Measurements from ENCODE around the gene ELF2. TPM values are rescaled to one million over a fixed set of nuclear protein-coding genes. Genes with fewer than 3 reads are reported as not detected.

Gene ELF2
- total RNA-seq = 10 to 100 TPM; 58.1 to 76.6 (median 65.0) TPM

GRCh38 chr4:139177049-139177868 lies at the start of gene ELF2:
Gene ELF2 (minus strand): TSS chr4:139177218. CDS start chr4:139137701, 39,517 bp downstream.
- 0% methylated on average over 11 to 14 of the region's 83 CpGs for WGBS, 2 donors
- H3K27ac ChIP-seq = peak within 1 kb of the TSS; percentile 93 to 100 (median 98)
- H3K4me1 ChIP-seq = peaks cover 6 to 13% of the 10 kb centered on the region in 2 donors
- no peaks in the 10 kb centered on the region for H3K27me3 ChIP-seq
- no peaks in the 10 kb centered on the region for H3K36me3 ChIP-seq
- TF ChIP-seq POLR2A (IDR thresholded peaks at IDR 0.05) (no peak), CTCF (IDR thresholded peaks at IDR 0.05) (no peak)
- intact Hi-C loops (cut with DNase I) = loop anchor here (5.0 kb wide), 4 partner anchors 95 to 160 kb away; partner anchors contain the start of gene NOCT
- DNase-seq = peak; percentile 93 to 94
- H3K4me3 ChIP-seq (replicated peaks in 1 of 3) = peak within 1 kb of the TSS; percentile 91 to 97 (median 93)
- no peaks in the 10 kb centered on the region for H3K9me3 ChIP-seq

GRCh38 chr4:139223682-139224317 lies 46.8 kb upstream of the ELF2 start:
- Histone ChIP-seq H3K4me3 (replicated peaks in 1 of 3) (no peak overlapping the region), H3K9me3 (no peaks in the 10 kb centered on the region), H3K36me3 (no peaks in the 10 kb centered on the region), H3K27me3 (no peaks in the 10 kb centered on the region), H3K27ac (no peak overlapping the region), H3K4me1 (no peaks in the 10 kb centered on the region)
- DNase-seq = peak; percentile 10 to 13
- intact Hi-C loops (cut with DNase I) = no loop called here
- TF ChIP-seq POLR2A (IDR thresholded peaks at IDR 0.05) (no peak), CTCF (IDR thresholded peaks at IDR 0.05) (no peak)
- WGBS, 2 donors = 83 to 92% methylated on average over 2 of the region's 2 CpGs

- H3K27ac ChIP-seq = no peak overlapping the region
- no peaks in the 10 kb centered on the region for H3K4me1 ChIP-seq
- TF ChIP-seq POLR2A (IDR thresholded peaks at IDR 0.05) (no peak), CTCF (IDR thresholded peaks at IDR 0.05) (no peak)
- H3K4me3 ChIP-seq (replicated peaks in 1 of 3) = no peak overlapping the region
- no peaks in the 10 kb centered on the region for H3K27me3 ChIP-seq
- no peak for DNase-seq
- H3K36me3 ChIP-seq = no peaks in the 10 kb centered on the region
- intact Hi-C loops (cut with DNase I) = no loop called here
- 94 to 95% methylated on average over 5 of the region's 5 CpGs for WGBS, 2 donors
- no peaks in the 10 kb centered on the region for H3K9me3 ChIP-seq
Observed at GRCh38 chr4:139222215-139222614, 45.2 kb upstream of the ELF2 start.

GRCh38 chr4:139221687-139222086 lies 44.7 kb upstream of the ELF2 start:
- no peaks in the 10 kb centered on the region for H3K27me3 ChIP-seq
- no peak overlapping the region for H3K4me3 ChIP-seq (replicated peaks in 1 of 3)
- TF ChIP-seq POLR2A (IDR thresholded peaks at IDR 0.05) (no peak), CTCF (IDR thresholded peaks at IDR 0.05) (no peak)
- H3K9me3 ChIP-seq = no peaks in the 10 kb centered on the region
- no peak overlapping the region for H3K27ac ChIP-seq
- no peaks in the 10 kb centered on the region for H3K4me1 ChIP-seq
- intact Hi-C loops (cut with DNase I) = no loop called here
- DNase-seq = no peak
- no peaks in the 10 kb centered on the region for H3K36me3 ChIP-seq
- 81 to 85% methylated on average over 5 of the region's 5 CpGs for WGBS, 2 donors

Measured in thyroid gland (tissue), 4 donors.